Tibial nerve (tissue), 4 donors: ENCODE measurements around the gene CLIC6. TPM values are rescaled to one million over a fixed set of nuclear protein-coding genes. Genes with fewer than 3 reads are reported as not detected.

Experiments used
- total RNA-seq, 4 donors: library from RNA; depleted of rRNA; stranded (reverse); fragments of >200 nt; gene quantifications; one replicate each; pipeline ENCODE4 v1.1.0, GENCODE V29; 2016

CLIC6 gene
- total RNA-seq, 4 donors from 2014 or later = 3.3 to 11.6 (median 7.0) TPM

Other genes starting within 250 kb of the CLIC6 start
- gene SMIM34, start 245.0 kb upstream of the CLIC6 start, total RNA-seq = not detected
- gene KCNE1, start 156.8 kb upstream of the CLIC6 start, total RNA-seq = 10 to 100 TPM in 1 of 4 donors, 1 to 10 TPM in 3; 2.2 to 10.2 (median 2.9) TPM
- 10 to 100 TPM; 51.8 to 71.2 (median 66.7) TPM for gene RCAN1, start 53.9 kb upstream of the CLIC6 start, total RNA-seq